Upper lobe of left lung (tissue), 4 donors: ENCODE measurements around the gene TCHHL1.

Experiments used
- CTCF ChIP-seq, 6 experiments: fragments of 450-650 bp in 4 of 6; fragments of 200-600 bp in 2 of 6; sonication (generic) in 2 of 6; IDR thresholded peaks; one replicate each; pipeline ENCODE4 v1.5.1; 2016 to 2019; ENCODE audit warnings: antibody characterized with exemption in 6 of 6
- POLR2A ChIP-seq, 4 donors: fragments of 450-650 bp; IDR thresholded peaks; one replicate each; pipeline ENCODE4 v1.5.1; 2016 to 2017; ENCODE audit warnings: antibody characterized with exemption in 4 of 4, mild to moderate bottlenecking in 2 of 4

- TF ChIP-seq CTCF (IDR thresholded peaks at IDR 0.05) (no peak), POLR2A (IDR thresholded peaks at IDR 0.05) (no peak)
These were observed 2.1 kb downstream of the TCHHL1 start for GRCh38 chr1:152086760-152087159.
